DMS53 treated with DMSO at 0.1 percent for 48 hours (cell line): ENCODE results near the gene DFFA.
"Not testable (repeated sequence)": the region's sequence is repeated elsewhere in the genome, so short reads cannot be mapped to it uniquely, and the experiment has no call there.

Source experiments
- DNase-seq: peaks from one replicate; lab custom pipeline; 2025; ENCODE audit not compliant: unreplicated experiment; lab: John Stamatoyannopoulos, UW

DFFA gene

DNA sequence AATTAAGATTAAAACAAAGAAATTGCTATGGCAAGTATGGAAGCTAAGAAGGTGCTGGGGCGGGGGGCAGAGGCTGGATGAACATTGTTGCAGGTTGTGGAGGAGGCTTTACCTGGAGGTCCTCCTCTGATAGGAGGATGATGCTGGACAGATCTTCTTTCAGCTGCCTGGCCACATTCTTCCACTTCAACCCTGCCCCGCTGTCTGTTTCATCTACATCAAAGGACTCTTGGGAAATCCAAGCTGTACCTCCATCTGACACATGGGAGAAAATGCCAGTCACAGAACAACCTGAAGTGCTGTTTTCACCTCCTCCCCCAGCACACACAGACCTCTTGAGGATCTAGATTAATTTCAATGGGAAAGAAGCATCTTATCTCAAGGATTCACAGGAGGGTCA is 5.3 kb downstream of the DFFA start:
- DNase-seq = no peak

DNA sequence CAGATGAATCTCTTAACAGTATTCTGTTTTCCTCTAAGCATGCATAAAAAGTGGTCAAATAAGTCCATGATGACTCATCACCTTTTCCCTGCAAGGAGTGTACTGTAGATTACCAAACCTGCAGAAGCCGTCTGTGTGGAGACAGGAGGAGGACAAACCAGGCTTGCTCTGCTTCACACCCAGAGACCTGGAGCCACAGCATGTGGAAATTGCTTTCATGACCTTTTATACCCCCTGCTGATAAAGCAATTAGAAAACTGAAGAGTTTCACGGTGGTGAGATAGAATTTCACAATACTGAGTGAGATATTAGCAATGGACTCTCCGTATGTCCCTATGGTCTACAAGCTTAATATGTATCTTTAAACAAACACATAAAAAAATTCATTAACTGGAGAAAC is 13.1 kb downstream of the DFFA start:
- DNase-seq = peak; percentile 52

- DNase-seq = no peak
These were observed 14.5 kb downstream of the DFFA start for GRCh38 chr1:10457875-10458274.

GRCh38 chr1:10457462-10457861 is 14.9 kb downstream of the DFFA start:
- not testable (repeated sequence) for DNase-seq

DNA sequence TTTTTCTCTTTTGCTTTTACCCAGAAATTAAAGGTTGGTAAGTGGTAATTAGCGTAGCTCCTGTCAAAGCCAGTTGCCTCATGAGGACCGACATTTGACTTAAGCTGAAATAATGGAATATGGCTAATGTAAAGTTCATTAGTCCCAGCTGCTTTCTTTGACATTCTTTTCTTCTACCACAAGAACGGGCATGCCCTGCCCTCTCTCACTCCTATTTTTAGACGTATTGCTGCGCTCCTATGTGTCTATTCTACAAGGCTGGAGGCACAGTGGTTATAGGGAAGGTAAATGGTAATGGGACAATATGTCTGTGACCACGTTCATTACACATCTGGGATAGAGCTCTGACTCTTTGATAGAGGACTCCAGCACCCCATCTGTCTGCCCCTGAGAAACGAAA is 15.7 kb downstream of the DFFA start:
- DNase-seq = no peak

DNA sequence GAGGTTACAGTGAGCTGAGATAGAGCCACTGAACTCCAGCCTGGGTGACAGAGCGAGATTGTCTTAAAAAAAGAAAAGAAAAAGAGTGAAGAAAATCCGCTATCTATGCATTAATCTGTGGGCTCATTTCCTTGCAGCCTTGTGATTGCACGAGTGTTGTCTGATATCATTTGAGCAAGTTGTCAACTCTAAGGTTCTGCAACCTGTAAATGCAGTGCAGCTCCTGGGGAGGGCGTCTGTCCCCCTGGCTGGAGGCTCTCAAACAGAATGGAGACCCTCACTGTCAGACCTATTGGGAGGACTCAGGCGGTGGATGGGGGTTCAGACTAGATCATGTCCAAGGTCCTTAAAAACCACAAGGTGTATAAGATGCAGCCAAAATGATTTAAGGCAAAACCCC is 16.3 kb downstream of the DFFA start:
- DNase-seq = no peak

DNA sequence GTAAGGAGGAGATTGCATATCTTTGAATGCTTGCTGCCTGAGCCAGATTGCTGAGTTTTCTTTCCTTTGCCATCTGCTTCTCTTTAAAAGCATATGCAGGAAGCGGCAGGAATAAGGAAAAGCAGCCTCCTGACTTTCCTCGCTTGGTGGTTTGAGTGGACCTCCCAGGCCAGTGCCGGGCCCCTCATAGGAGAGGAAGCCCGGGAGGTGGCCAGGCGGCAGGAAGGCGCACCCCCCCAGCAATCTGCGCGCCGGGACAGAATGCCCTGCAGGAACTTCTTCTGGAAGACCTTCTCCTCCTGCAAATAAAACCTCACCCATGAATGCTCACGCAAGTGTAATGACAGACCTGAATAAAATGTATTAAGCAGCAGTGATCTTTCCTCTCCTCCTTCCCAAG is 21.0 kb downstream of the DFFA start:
- no peak for DNase-seq

DNA sequence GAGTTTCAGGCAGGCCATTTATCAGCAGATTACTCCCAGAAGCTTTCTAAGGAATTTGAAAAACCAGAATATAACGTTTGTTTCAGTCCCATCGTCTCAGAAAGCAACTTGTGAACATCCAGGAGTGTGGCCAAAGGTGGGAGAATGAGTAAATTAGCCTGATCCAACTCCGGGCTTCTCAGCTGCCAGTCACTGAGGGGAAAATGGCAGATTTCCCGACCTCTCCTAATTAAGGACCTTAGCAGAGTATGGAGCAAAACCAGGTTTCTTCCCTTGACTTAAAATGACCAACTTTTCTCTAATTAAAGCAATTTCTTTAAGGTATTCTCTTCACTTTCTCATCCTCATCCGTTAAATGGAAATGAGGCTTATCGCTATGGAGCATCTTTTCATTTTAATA is 21.5 kb downstream of the DFFA start:
- no peak for DNase-seq

DNA sequence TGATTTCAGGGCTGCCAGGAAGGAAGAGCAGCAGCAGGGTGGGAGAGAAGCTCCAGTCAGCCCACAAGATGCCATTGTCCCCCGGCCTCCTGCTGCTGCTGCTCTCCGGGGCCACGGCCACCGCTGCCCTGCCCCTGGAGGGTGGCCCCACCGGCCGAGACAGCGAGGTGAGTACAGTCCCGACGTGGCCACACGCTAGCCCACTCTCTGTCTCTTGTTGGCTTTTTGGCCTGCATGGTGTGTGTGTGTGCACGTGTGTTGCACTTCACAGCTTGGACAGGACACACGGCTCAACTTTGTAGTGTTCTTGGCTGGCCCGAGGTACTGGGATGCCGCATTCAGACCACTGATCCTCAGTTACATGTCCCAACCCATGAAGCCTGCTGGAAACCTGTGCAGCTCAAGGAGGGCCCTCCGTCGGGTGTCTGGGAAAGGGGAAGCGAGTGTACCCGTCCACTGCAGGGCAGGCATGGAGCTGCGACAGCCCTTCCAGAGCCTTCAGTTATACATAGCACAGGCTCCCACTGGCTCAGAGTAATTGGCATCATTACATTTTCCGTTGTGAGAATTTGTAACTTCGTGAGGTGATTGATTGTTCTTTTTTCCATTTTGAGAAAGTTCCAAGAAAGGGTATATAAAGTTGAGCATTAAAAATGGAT is 22.0 kb downstream of the DFFA start:
- no peak for DNase-seq

- no peak for DNase-seq
These were observed 22.6 kb downstream of the DFFA start, which contains the start of gene CORT for GRCh38 chr1:10449751-10450150. CORT (plus strand) TSS chr1:10450031; CDS start chr1:10450224, 193 bp downstream.

GRCh38 chr1:10446790-10447422 is 25.4 kb downstream of the DFFA start:
- DNase-seq = no peak

DNA sequence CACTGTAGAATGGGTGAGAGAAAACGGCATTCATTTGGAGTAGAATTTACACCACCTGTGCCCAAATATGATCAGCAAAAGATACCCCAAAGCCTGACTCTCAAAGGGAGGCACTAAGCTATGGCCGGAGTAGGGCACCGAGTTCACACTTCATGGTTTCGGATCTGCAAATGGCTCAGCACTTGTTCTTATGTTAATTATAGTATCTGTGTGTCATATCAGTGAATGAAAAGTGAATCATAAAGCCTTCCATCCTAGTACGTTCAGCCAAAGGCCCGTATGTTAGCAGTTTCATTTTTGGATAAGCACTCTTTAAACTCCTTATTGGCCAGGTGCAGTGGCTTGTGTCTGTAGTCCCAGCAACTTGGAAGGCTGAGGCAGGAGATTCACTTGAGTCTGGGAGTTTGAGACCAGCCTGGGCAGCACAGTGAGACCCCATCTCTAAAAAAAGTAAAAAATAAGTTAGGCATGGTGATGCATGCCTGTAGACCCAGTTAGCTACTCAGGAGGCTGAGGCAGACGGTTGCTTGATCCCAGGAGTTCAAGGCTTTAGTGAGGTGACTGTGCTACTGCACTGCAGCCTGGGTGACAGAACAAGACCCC is 27.4 kb downstream of the DFFA start:
- no peak for DNase-seq

GRCh38 chr1:10444248-10444647 is 28.1 kb downstream of the DFFA start:
- DNase-seq = no peak

DNA sequence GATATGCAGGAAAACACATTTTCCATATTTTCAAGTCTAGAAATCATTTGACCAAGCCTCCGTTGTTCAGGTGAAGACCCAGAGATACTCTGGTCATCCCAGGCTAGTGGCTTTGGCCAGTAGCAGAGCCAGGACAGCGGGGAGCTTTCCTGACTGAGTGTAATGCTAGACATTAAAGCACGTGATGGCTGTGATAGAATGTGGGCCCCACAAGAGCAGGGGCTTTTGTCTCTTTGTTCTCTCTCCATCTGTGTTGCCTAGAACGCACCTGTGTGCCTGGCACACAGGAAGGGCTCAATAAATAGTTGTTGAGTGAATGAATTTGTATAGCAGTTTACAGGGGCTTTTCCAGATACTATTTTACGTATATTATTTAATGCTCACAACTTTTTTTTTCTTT is 31.5 kb downstream of the DFFA start:
- no peak for DNase-seq

DNA sequence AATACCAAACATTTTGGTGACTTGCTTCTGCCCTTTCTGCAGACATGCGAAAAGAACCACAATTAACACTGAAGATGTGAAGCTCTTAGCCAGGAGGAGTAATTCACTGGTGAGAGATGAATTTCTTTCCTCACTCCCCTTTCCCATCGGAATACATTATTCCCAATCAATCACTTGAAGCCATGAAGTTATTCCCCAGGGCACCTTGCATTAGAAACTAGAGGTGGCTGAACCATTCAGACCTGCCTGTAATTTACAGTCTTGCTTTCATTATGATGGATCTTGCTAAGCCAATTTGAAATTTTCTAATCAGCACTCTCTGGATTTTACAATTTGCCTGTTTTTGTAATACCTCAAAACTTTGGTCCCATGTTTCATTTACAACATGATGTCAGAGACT is 32.0 kb downstream of the DFFA start:
- no peak for DNase-seq

DNA sequence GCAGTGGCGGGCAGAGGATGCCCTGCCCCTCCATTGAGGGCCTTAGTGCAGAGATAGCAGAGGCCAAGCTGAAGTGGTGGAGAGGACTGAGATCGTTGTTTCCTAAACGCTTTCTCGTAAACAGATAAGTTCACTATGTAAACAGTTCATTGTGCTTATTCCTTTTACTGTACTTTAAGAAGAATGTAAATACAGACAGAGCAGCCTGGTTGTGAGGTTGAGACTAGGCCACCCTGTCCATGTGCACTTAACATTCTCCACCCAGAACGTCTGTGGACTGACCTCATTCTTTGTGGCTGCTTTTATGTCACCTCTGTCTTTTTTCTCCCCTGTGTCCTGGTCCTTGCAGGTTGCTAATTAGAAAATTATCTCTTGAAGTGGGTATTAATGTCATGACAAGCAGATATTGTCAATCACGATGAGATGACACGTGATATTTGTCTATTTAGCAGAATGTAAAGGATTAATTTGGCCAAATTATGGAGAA is 33.6 kb downstream of the DFFA start:
- peak; percentile 52 for DNase-seq

DNA sequence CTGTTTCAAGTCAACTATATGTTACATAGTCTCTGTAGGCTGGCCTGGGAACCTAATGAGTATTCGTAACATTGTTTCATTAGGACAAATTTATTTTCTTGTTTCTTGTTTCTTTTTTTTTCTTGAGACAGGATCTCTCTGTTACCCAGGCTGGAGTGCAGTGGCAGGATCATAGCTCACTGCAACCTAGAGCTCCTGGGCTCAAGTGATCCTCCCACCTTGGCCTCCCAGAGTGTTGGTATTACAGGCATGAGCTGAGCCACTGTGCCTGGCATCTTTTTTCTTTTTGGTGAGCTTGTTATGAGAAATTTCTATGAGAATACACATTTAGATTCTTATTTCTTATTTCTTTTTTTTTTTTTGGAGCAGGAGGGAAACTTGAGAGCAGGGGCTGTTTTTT is 35.3 kb downstream of the DFFA start:
- DNase-seq = no peak

DNA sequence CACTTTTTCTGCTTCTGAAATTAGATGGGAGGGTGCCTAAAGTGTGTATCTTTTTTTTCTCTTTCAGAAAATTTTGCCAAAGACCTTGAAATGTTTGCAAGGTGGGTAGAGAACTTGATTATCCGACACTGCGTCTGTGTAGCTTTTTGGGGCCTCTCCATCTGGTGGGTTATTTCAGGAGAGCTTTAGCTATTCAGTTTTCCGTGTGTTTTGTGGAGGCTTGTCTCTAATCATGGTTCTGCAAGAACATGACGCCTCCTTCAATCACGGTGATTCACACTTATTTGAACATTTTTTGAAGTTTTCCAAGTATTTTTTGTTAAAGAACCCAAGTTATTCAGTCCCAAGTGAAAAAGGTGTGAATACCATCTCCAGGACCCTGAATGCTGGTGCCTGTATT is 37.7 kb downstream of the DFFA start:
- no peak for DNase-seq

GRCh38 chr1:10433790-10434189 is 38.5 kb downstream of the DFFA start:
- DNase-seq = no peak

GRCh38 chr1:10432910-10433700 is 39.2 kb downstream of the DFFA start:
- DNase-seq = no peak

DNA sequence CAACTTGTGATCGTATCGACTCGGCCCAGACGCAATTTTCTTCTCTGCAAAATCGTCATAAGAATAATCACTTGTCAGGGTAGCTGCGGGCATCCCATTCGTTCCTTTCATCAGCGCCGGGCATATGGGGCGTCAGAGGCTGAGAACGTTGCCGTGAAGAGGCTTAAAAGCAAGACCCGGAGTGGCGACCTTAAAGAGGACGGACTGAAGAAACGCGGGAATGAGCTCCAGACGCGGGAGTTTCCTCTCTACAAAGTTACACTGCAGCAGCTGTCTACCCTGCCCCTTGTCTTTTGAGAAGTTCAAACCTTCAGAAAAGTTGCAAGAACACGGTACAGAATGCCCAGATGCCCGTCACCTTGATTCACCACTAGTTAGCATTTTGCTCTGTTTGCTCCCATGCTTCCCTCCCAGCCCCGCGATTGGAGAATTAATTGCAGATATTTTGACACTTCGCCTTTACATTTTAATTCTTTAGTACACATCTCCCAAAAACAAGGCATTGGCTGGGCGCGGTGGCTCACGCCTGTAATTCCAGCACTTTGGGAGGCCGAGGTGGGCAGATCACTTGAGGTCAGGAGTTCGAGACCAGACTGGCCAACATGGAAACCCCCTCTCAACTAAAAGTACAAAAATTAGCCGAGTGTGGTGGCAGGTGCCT is 41.1 kb downstream of the DFFA start:
- DNase-seq = no peak
